ENCODE measurements around the gene RNF144B. TPM values are rescaled to one million over a fixed set of nuclear protein-coding genes. Genes with fewer than 3 reads are reported as not detected.
A peak's percentile ranks its signal among the peaks of the same experiment; 100 is the strongest.

Gene RNF144B
- total and polyA plus RNA-seq, 2 of the 8 experiments (the other 6 are each of a cell fraction or from before 2014, with no cell fraction given): 1.8 to 11.2 TPM

DNA sequence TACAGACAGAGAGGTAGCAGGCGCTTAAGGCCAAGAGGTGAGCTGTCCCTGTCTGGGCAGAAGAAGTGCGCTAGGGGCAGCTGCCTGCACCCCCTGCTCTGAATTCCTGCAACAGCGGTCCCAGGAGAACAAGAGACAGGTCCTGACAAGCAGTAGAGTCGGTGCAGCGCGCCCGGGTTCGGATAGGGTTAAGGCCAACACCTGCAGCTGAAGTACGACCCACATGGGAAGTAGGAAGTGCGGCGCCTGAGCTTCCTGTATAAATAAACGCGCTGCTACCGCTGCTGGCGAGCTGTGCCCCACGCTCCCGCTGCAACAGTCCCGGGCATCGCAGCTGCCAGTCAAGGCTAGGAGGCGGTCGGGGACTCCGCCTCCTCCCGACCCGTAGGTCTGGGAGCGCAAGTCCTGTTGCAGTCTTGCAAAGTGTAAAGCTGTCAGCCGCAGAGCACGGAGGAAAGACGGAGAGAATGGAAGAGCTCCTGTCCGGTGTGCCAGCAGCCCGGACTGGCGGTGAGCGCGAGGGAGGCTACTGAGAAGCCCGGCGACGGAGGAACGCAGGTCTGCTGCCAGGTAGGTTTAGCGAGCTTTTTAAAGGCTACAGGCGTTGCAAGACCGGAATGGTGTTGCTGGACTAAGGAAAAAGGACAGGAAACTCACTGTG, at the start of gene RNF144B (continued):
- no peak for TF ChIP-seq RNF2 (IDR thresholded peaks at IDR 0.05; ENCODE audit: borderline replicate concordance, low read depth, low read length, missing control alignments, poor library complexity, severe bottlenecking)
- no peak for TF ChIP-seq JUND (IDR thresholded peaks at IDR 0.05; ENCODE audit: low read length)
- TF ChIP-seq EGR1 (IDR thresholded peaks at IDR 0.05; ENCODE audit: borderline replicate concordance, low read depth, low read length): no peak
- TF ChIP-seq FOSL1 (IDR thresholded peaks at IDR 0.05; ENCODE audit: insufficient read depth, low read depth, low read length): no peak
- TF ChIP-seq BRCA1 (IDR thresholded peaks at IDR 0.05; ENCODE audit: low read depth, low read length): no peak
- TF ChIP-seq KDM4A (IDR thresholded peaks at IDR 0.05; ENCODE audit: low read depth, low read length, severe bottlenecking): peak; percentile 41
- TF ChIP-seq SRF (IDR thresholded peaks at IDR 0.05; ENCODE audit: low read depth, low read length): no peak
- no peak for TF ChIP-seq CEBPB (IDR thresholded peaks at IDR 0.05; ENCODE audit: low read depth, low read length)
- TF ChIP-seq, protein P1, sequence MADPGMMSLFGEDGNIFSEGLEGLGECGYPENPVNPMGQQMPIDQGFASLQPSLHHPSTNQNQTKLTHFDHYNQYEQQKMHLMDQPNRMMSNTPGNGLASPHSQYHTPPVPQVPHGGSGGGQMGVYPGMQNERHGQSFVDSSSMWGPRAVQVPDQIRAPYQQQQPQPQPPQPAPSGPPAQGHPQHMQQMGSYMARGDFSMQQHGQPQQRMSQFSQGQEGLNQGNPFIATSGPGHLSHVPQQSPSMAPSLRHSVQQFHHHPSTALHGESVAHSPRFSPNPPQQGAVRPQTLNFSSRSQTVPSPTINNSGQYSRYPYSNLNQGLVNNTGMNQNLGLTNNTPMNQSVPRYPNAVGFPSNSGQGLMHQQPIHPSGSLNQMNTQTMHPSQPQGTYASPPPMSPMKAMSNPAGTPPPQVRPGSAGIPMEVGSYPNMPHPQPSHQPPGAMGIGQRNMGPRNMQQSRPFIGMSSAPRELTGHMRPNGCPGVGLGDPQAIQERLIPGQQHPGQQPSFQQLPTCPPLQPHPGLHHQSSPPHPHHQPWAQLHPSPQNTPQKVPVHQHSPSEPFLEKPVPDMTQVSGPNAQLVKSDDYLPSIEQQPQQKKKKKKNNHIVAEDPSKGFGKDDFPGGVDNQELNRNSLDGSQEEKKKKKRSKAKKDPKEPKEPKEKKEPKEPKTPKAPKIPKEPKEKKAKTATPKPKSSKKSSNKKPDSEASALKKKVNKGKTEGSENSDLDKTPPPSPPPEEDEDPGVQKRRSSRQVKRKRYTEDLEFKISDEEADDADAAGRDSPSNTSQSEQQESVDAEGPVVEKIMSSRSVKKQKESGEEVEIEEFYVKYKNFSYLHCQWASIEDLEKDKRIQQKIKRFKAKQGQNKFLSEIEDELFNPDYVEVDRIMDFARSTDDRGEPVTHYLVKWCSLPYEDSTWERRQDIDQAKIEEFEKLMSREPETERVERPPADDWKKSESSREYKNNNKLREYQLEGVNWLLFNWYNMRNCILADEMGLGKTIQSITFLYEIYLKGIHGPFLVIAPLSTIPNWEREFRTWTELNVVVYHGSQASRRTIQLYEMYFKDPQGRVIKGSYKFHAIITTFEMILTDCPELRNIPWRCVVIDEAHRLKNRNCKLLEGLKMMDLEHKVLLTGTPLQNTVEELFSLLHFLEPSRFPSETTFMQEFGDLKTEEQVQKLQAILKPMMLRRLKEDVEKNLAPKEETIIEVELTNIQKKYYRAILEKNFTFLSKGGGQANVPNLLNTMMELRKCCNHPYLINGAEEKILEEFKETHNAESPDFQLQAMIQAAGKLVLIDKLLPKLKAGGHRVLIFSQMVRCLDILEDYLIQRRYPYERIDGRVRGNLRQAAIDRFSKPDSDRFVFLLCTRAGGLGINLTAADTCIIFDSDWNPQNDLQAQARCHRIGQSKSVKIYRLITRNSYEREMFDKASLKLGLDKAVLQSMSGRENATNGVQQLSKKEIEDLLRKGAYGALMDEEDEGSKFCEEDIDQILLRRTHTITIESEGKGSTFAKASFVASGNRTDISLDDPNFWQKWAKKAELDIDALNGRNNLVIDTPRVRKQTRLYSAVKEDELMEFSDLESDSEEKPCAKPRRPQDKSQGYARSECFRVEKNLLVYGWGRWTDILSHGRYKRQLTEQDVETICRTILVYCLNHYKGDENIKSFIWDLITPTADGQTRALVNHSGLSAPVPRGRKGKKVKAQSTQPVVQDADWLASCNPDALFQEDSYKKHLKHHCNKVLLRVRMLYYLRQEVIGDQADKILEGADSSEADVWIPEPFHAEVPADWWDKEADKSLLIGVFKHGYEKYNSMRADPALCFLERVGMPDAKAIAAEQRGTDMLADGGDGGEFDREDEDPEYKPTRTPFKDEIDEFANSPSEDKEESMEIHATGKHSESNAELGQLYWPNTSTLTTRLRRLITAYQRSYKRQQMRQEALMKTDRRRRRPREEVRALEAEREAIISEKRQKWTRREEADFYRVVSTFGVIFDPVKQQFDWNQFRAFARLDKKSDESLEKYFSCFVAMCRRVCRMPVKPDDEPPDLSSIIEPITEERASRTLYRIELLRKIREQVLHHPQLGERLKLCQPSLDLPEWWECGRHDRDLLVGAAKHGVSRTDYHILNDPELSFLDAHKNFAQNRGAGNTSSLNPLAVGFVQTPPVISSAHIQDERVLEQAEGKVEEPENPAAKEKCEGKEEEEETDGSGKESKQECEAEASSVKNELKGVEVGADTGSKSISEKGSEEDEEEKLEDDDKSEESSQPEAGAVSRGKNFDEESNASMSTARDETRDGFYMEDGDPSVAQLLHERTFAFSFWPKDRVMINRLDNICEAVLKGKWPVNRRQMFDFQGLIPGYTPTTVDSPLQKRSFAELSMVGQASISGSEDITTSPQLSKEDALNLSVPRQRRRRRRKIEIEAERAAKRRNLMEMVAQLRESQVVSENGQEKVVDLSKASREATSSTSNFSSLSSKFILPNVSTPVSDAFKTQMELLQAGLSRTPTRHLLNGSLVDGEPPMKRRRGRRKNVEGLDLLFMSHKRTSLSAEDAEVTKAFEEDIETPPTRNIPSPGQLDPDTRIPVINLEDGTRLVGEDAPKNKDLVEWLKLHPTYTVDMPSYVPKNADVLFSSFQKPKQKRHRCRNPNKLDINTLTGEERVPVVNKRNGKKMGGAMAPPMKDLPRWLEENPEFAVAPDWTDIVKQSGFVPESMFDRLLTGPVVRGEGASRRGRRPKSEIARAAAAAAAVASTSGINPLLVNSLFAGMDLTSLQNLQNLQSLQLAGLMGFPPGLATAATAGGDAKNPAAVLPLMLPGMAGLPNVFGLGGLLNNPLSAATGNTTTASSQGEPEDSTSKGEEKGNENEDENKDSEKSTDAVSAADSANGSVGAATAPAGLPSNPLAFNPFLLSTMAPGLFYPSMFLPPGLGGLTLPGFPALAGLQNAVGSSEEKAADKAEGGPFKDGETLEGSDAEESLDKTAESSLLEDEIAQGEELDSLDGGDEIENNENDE (IDR thresholded peaks at IDR 0.05; ENCODE audit: insufficient replicate concordance, low read length): no peak
- TF ChIP-seq BACH1 (IDR thresholded peaks at IDR 0.05; ENCODE audit: low read length): no peak

All from H1 (cell line).